B cell (primary cell): ENCODE results near the gene CAPS. TPM values are rescaled to one million over a fixed set of nuclear protein-coding genes. Genes with fewer than 3 reads are reported as not detected.

Experiments used
- ATAC-seq: fragments of 200-7000 bp; cut with Tn5 transposase; one replicate; pipeline ENCODE4 v1.10.0; 2021; ENCODE audit warnings: low read depth, mild to moderate bottlenecking, moderate number of reproducible peaks, moderate library complexity
- CTCF ChIA-PET: fragments of 350-600 bp; sonication (Branson Sonifier 250); formaldehyde crosslinking; loops from one replicate; lab custom pipeline; 2021; ENCODE audit warnings: antibody characterized with exemption, inconsistent platforms; lab: Charles Lee
- POLR2A ChIA-PET: fragments of 350-600 bp; sonication (Branson Sonifier 250); formaldehyde crosslinking; loops from one replicate; lab custom pipeline; 2021; ENCODE audit warnings: antibody characterized with exemption; lab: Charles Lee
- DNase-seq: peaks from one replicate; pipeline ENCODE4 v3.0.0; 2013
- H2AFZ ChIP-seq: 2 replicates; pipeline ENCODE4 v1.6.1; 2012; ENCODE audit warnings: mild to moderate bottlenecking, low read depth, low read length; ENCODE audit not compliant: insufficient read depth, poor library complexity, severe bottlenecking
- H3K27ac ChIP-seq, 2 donors: 1 replicate in 1 of 2; 2 replicates in 1 of 2; pipeline ENCODE4 v1.5.1; 2012 to 2013; ENCODE audit warnings: low read length in 2 of 2, mild to moderate bottlenecking in 2 of 2, moderate library complexity in 1 of 2
- H3K27me3 ChIP-seq, 4 experiments: fragments of 200-600 bp in 1 of 4; sonication (generic) in 1 of 4; replicated peaks in 1 of 4; 1 replicate in 2 of 4; 2 replicates in 2 of 4; pipeline versions ENCODE4 v1.6.1 to v1.7.0; 2013 to 2016; ENCODE audit warnings: low read length in 3 of 4, mild to moderate bottlenecking in 2 of 4, mixed read lengths in 1 of 4, moderate library complexity in 1 of 4; ENCODE audit not compliant: insufficient read depth in 4 of 4, control insufficient read depth in 3 of 4; ENCODE audit errors: control extremely low read depth in 1 of 4
- H3K36me3 ChIP-seq, 2 experiments: replicated peaks in 1 of 2; 1 replicate in 1 of 2; 2 replicates in 1 of 2; pipeline versions ENCODE4 v1.6.1 to v1.7.1; 2013; ENCODE audit warnings: low read length in 1 of 2; ENCODE audit not compliant: insufficient read depth in 2 of 2, control insufficient read depth in 1 of 2; ENCODE audit errors: control extremely low read depth in 1 of 2, extremely low read depth in 1 of 2
- H3K4me1 ChIP-seq, 2 donors: fragments of 200-600 bp in 1 of 2; sonication (generic) in 1 of 2; 1 replicate in 1 of 2; 2 replicates in 1 of 2; pipeline versions ENCODE4 v1.5.1 to v1.6.1; 2013 to 2017; ENCODE audit warnings: low read length in 2 of 2; ENCODE audit not compliant: control insufficient read depth in 2 of 2, insufficient read depth in 2 of 2
- H3K4me2 ChIP-seq: replicated peaks from 2 replicates; pipeline ENCODE3; 2012; ENCODE audit warnings: mild to moderate bottlenecking, low read depth, low read length; ENCODE audit not compliant: poor library complexity, severe bottlenecking
- H3K4me3 ChIP-seq, 5 experiments: fragments of 200-600 bp in 1 of 5; sonication (generic) in 1 of 5; 1 replicate in 3 of 5; 2 replicates in 2 of 5; pipeline versions ENCODE4 v1.5.1 to v1.7.0; 2011 to 2016; ENCODE audit warnings: low read length in 4 of 5, mild to moderate bottlenecking in 4 of 5, low read depth in 2 of 5, control low read depth in 1 of 5, moderate library complexity in 1 of 5; ENCODE audit not compliant: insufficient read depth in 1 of 5; ENCODE audit errors: control extremely low read depth in 1 of 5, extremely low read depth in 1 of 5
- H3K79me2 ChIP-seq: fragments of 200-600 bp; sonication (generic); one replicate; pipeline ENCODE4 v1.6.0; 2016; ENCODE audit warnings: low read length; ENCODE audit not compliant: control insufficient read depth, insufficient read depth
- H3K9ac ChIP-seq: fragments of 200-600 bp; sonication (generic); 2 replicates; pipeline ENCODE4 v1.6.1; 2017; ENCODE audit warnings: mild to moderate bottlenecking, low read length, moderate library complexity
- H3K9me3 ChIP-seq, 3 donors: one replicate each; pipeline versions ENCODE4 v1.6.1 to v1.7.1; 2013; ENCODE audit warnings: low read length in 2 of 3; ENCODE audit not compliant: control insufficient read depth in 2 of 3, insufficient read depth in 1 of 3; ENCODE audit errors: control extremely low read depth in 1 of 3
- H4K20me1 ChIP-seq: 2 replicates; pipeline ENCODE4 v1.6.0; 2012; ENCODE audit warnings: mild to moderate bottlenecking, low read length; ENCODE audit not compliant: insufficient read depth, control insufficient read depth, poor library complexity, severe bottlenecking
- H3K27ac Mint-ChIP-seq: one replicate; pipeline ENCODE4 v1.8.0; 2021; ENCODE audit warnings: mixed read lengths
- H3K27me3 Mint-ChIP-seq: one replicate; pipeline ENCODE4 v1.8.0; 2021; ENCODE audit warnings: mixed read lengths
- H3K4me1 Mint-ChIP-seq: one replicate; pipeline ENCODE4 v1.8.0; 2021; ENCODE audit warnings: mixed read lengths
- H3K4me3 Mint-ChIP-seq: one replicate; pipeline ENCODE4 v1.8.0; 2021; ENCODE audit warnings: mixed read lengths
- H3K9me3 Mint-ChIP-seq: one replicate; pipeline ENCODE4 v1.8.0; 2022; ENCODE audit warnings: mixed read lengths; ENCODE audit not compliant: insufficient read depth
- EZH2 ChIP-seq: IDR thresholded peaks from 2 replicates; pipeline ENCODE4 v1.6.1; 2012; ENCODE audit warnings: borderline replicate concordance, low read depth, mild to moderate bottlenecking, moderate library complexity, low read length; ENCODE audit not compliant: insufficient read depth, poor library complexity, severe bottlenecking
- WGBS: methylation state at CpG from one replicate; pipeline ENCODE4 v1.1.5; 2013; ENCODE audit warnings: missing lambda C conversion rate; ENCODE audit not compliant: insufficient coverage; 5-methylcytosine and 5-hydroxymethylcytosine counted together
- intact Hi-C: fragments of 100-400 bp; cut with micrococcal nuclease; formaldehyde crosslinking; loops from one replicate; pipeline ENCODE4 v1.10.0; 2022
- polyA plus RNA-seq: library from polyadenylated mRNA; depleted of rRNA; stranded (reverse); fragments of >200 nt; gene quantifications from 2 replicates; pipeline ENCODE4 v1.2.3, GENCODE V29; 2012
- total RNA-seq, 2 donors: library from RNA; stranded (reverse); fragments of 120-200 nt in 1 of 2; gene quantifications; 1 replicate in 1 of 2; 2 replicates in 1 of 2; pipeline versions ENCODE4 v1.2.3 to v1.2.4, GENCODE V29; 2013 to 2022
- TF ChIP-seq, protein P1 (sequence below): fragments of 200-600 bp; IDR thresholded peaks from one replicate; pipeline ENCODE4 v1.8.0; 2022; ENCODE audit warnings: antibody characterized with exemption, mild to moderate bottlenecking

CAPS gene
- total and polyA plus RNA-seq, 2 donors (not counting 1 experiment from before 2014, with no cell fraction given): 40.0 to 65.7 TPM

GRCh38 chr19:5948752-5949564 is 34.9 kb downstream of the CAPS start:
- H3K4me1 Mint-ChIP-seq: peaks cover 61% of the 10 kb centered on the region
- TF ChIP-seq EZH2: no peak
- TF ChIP-seq, protein P1, sequence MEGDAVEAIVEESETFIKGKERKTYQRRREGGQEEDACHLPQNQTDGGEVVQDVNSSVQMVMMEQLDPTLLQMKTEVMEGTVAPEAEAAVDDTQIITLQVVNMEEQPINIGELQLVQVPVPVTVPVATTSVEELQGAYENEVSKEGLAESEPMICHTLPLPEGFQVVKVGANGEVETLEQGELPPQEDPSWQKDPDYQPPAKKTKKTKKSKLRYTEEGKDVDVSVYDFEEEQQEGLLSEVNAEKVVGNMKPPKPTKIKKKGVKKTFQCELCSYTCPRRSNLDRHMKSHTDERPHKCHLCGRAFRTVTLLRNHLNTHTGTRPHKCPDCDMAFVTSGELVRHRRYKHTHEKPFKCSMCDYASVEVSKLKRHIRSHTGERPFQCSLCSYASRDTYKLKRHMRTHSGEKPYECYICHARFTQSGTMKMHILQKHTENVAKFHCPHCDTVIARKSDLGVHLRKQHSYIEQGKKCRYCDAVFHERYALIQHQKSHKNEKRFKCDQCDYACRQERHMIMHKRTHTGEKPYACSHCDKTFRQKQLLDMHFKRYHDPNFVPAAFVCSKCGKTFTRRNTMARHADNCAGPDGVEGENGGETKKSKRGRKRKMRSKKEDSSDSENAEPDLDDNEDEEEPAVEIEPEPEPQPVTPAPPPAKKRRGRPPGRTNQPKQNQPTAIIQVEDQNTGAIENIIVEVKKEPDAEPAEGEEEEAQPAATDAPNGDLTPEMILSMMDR: no peak
- Histone ChIP-seq H3K4me2 (no peak overlapping the region), H3K4me3 (no peak overlapping the region), H3K27me3 (no peaks in the 10 kb centered on the region), H3K27ac (no peak overlapping the region), H3K79me2 (peaks cover 98% of the 10 kb centered on the region), H3K4me1 (peaks cover 29 to 36% of the 10 kb centered on the region in 2 donors), H4K20me1 (peaks cover 99% of the 10 kb centered on the region), H2AFZ (no peak overlapping the region), H3K9me3 (no peaks in the 10 kb centered on the region), H3K9ac (no peak overlapping the region), H3K36me3 (peaks cover 0 to 32% of the 10 kb centered on the region in 2 experiments)
- intact Hi-C loops: no loop called here
- no peaks in the 10 kb centered on the region for H3K9me3 Mint-ChIP-seq
- H3K27ac Mint-ChIP-seq: peak overlapping the region; percentile 53
- no peaks in the 10 kb centered on the region for H3K27me3 Mint-ChIP-seq
- no peak overlapping the region for H3K4me3 Mint-ChIP-seq
- WGBS: 80% methylated on average over 10 of the region's 13 CpGs
- ATAC-seq (no peak), DNase-seq (no peak)
- ChIA-PET CTCF (interaction anchor here (2.6 kb wide), 1 partner anchor 19 kb away, joined by 9 read pairs; no protein-coding TSS in a partner anchor), POLR2A (no interaction called here)

DNA sequence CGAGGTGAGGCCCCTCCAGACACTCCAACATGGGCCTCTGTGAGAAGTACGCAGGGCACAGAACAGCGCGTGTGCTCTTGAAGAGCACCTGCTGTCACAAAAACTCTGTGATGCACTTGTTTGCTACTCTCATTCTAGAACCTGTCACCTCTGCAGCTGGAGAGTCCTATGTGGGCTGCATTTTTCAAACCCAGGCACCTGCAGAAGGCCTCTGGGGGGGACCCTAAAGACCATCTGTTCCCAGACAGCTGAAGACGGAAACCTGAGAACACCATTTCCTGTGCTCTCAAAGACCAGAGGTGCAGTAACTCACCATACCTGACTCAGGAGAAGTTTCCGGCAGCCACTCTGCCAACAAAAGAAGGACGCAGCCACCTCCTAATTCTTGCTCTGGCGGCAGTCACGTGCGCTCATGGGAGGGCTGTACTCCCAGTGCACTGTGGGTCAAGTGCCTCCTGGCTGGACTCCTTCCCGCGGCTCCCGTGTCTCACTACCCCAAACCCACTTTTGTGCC is 35.8 kb downstream of the CAPS start:
- Histone ChIP-seq H3K79me2 (peaks cover 98% of the 10 kb centered on the region), H3K4me1 (peaks cover 33 to 43% of the 10 kb centered on the region in 2 donors), H3K36me3 (peaks cover 0 to 28% of the 10 kb centered on the region in 2 experiments), H3K9me3 (no peaks in the 10 kb centered on the region), H4K20me1 (peaks cover 99% of the 10 kb centered on the region), H3K27me3 (no peaks in the 10 kb centered on the region), H3K4me2 (no peak overlapping the region), H3K4me3 (no peak overlapping the region), H2AFZ (no peak overlapping the region), H3K9ac (no peak overlapping the region), H3K27ac (no peak overlapping the region)
- ChIA-PET POLR2A (no interaction called here), CTCF (no interaction called here)
- Mint-ChIP-seq H3K4me1 (peaks cover 70% of the 10 kb centered on the region), H3K9me3 (no peaks in the 10 kb centered on the region), H3K27ac (no peak overlapping the region), H3K4me3 (no peak overlapping the region), H3K27me3 (no peaks in the 10 kb centered on the region)
- ATAC-seq (no peak), DNase-seq (no peak)
- TF ChIP-seq EZH2: no peak
- TF ChIP-seq, protein P1: no peak
- WGBS: 61% methylated on average over 13 of the region's 13 CpGs
- intact Hi-C loops: no loop called here
